Measurements from ENCODE around the gene SLC9A5. TPM values are rescaled to one million over a fixed set of nuclear protein-coding genes. Genes with fewer than 3 reads are reported as not detected.

The SLC9A5 gene
- total RNA-seq, 1 donor from 2014 or later = 0.84 TPM

DNA sequence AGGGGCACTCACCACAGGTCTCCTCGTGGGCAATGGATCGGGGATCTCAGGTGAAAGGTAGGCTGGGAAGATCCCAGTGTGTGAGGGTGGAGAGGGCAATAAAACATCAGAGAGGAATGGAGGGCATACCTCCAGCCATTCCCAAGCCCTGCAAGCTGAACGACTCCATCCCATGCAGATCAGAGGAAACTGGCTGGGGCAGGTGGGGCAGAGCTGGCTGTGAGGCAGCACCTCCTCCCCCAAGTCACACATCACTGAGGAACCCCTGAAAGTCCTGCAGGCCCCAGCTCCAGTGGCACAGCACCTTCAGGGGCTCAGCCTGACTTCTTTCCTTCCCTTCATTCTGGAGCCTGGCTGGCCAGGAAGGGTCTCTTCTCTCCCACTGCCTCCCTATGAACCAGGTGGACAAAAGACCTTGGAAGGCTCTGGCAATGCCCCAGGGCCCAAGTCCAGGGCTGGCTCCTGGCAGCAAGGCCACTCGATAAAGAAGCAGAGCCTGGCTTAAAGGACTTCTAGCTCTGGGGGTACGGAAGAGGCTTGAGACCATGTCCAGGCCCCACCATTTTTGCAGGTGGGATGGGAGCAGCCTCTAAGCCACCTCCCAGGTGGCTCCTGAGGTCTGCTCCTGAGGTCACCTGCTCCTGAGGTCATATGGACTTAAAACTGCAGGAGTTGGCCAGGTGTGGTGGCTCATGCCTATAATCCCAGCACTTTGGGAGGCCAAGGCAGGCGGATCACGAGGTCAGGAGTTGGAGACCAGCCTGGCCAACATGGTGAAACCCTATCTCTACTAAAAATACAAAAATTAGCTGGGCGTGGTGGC, 35.4 kb upstream of the SLC9A5 start:
- ATAC-seq (no peak), DNase-seq (ENCODE audit: missing footprints) (peak; percentile 18)
- intact Hi-C loops (cut with DNase I) = no loop called here

DNA sequence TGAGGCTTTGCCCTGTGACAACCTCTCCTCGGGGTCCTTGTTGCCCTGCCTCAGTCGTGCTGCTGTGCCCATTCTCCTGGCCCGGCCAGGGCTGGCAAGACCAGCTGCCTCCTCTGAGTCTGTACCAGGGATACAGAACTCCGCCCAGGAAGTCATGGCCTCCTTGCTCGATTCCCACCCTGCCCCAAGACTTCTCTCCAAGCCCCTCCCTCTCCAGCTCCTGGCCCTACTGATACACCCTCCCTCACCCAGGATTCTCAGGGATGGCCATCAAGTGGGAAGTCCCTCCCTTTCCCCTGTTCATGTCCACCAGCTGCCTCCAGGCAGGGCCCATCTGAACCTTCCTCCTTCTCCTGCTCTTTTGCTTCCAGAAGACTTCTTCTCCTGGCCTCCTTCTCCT, 33.1 kb upstream of the SLC9A5 start:
- DNase-seq (ENCODE audit: missing footprints) (peak; percentile 16), ATAC-seq (no peak)
- intact Hi-C loops (cut with DNase I) = no loop called here

DNA sequence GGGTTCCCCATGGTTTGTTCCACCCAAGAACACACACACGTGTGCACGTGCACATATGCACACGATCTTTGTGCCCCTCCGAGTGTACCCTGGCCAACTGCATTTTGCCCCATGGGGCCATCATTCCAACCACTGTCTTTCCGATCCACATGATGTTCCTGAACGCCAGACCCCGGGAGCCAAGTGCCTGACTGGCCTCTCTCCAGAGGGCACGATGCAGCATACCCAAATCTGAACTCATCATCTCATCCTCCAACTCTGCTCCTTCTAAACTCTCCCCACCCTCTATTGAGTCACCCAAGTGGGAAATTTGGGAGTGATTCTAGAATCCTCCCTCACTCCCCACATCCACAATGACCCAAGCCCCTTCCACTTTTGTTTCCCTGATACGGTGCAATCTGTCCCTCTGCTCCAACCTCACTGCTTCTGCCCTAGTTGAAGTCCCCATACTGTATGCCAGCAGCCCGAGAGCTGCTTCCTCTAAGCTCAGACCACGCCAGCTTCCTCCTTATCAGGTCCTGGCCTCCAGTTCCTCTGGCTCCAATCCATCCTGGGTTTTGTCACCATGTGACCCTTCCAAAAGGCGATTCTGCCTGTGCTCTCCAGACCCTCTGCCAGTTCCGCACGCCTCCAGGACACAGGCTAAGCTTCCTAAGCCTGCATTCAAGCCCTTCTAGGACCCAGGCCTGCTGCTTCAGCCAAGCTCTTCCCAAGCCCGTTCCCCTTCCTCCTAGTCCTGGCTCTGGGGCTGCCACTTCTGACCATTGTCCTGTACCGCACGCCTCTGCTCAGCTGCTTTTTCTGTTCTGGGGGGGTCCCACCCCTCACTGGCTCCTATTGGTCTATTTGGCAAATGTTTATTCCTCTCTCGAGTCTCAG, 31.9 kb upstream of the SLC9A5 start:
- peak; percentile 76 for DNase-seq (ENCODE audit: missing footprints)
- intact Hi-C loops (cut with DNase I) = no loop called here
- peak; percentile 89 for ATAC-seq

DNA sequence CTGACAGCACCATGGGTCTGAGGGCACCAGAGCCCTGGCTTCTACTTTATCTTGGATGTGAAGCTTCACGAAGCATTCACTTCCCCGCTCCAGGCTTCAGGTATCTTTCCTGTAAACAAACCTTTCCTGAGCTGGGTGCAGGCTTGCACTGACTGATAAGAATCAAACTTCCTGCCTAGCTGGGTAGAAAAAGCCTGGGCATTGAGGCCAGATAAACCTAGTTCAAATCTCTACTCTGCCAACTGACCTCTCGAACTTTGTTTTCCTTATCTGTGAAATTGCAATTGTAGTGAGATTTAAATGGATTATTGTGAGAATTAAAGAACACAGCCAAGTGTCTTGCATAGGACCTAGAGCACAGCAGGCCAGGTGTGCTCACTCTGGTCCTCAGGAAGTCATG, 24.8 kb upstream of the SLC9A5 start:
- DNase-seq (ENCODE audit: missing footprints) (peak; percentile 17), ATAC-seq (no peak)
- intact Hi-C loops (cut with DNase I) = no loop called here

DNA sequence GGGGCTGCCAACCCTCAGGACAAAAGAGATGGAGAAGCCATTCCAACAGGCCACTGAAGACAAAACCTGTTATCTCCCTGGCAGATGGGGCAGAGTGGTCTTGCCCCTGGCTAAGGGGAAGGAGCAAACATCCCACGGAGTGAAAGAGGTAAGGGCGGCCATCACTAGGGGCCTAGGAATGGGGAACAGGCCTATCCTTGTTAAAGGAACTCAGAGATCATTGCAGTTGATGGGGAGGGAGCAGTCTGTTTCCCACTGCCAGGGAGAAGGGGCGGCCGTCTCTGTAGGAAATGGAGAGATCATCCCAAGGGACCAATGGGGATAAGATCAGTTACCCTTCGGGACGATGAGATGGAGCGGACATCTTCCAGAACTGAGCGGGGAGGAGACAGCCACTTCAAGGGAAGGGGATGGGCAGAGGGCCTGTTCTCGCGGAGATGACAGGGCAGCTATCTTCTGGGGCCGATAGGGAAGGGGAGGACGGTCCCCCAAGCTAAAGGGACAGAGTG, 22.4 kb upstream of the SLC9A5 start:
- peak; percentile 3 for ATAC-seq
- DNase-seq (ENCODE audit: missing footprints) = no peak
- intact Hi-C loops (cut with DNase I) = no loop called here

DNA sequence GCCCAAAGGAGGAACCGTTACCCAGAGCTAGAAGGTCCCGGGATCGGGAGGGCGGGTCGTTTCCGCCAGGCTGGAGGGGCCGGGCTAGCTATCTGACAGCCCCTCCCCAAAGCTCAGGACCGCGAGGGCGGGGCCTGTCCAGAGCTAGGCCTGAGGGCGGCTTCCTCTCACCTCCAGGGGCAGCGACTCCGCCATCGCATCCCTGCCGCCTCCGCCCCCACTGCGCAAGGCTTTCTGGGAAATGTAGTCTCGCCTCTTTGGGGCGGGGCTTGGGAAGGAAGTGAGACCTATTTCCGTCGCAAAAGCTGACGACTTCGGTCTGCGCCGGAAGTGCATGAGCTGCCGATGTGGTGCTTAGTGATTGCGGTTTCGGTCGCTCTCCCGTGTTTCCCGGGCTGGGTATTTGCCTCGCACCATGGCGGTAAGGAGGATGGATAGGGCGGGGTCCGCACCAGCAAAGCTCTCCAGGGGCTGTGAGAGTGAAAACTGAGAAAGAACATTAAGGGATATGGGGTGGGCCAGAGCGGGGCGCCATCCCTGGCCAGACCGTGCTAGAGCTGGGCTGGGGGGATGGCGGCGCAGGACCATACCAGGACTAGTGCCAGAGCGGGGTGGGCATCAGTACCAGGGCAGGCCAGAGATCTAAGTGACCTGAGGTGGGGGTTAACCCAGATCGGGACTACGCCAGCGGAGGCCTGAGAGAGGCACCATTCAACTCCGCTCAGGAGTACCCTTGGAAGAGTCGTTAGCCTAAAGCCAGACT, 21.8 kb upstream of the SLC9A5 start, which contains the start of gene TMEM208:
Gene TMEM208 (plus strand): TSS at position 327 of the 763 bp plus-strand sequence. CDS start 89 bp downstream, at position 416.
- ATAC-seq = peak; percentile 97

DNA sequence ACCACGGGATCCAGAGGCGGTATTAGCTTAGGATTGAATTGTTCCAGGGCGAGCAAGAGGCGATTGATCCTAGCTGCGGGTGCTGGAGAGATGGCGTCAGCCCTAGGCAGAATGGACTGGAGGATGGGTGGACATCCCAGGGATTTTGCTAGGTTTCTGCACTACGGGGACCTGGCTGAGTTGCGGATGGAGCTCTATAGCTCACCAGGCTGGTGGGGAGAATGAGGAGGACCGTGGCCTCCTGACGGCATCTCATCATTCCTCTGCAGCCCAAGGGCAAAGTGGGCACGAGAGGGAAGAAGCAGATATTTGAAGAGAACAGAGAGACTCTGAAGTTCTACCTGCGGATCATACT, 21.2 kb upstream of the SLC9A5 start:
- intact Hi-C loops (cut with DNase I) = loop anchor here (1.0 kb wide), 2 partner anchors 17 to 35 kb away; partner anchors contain the start of gene E2F4

More for the DNA sequence above, 21.8 kb upstream of the SLC9A5 start, which contains the start of gene TMEM208:
- peak; percentile 99 for DNase-seq (ENCODE audit: missing footprints)
- intact Hi-C loops (cut with DNase I) = loop anchor here (1.0 kb wide), 2 partner anchors 17 to 35 kb away; partner anchors contain the start of gene E2F4

DNA sequence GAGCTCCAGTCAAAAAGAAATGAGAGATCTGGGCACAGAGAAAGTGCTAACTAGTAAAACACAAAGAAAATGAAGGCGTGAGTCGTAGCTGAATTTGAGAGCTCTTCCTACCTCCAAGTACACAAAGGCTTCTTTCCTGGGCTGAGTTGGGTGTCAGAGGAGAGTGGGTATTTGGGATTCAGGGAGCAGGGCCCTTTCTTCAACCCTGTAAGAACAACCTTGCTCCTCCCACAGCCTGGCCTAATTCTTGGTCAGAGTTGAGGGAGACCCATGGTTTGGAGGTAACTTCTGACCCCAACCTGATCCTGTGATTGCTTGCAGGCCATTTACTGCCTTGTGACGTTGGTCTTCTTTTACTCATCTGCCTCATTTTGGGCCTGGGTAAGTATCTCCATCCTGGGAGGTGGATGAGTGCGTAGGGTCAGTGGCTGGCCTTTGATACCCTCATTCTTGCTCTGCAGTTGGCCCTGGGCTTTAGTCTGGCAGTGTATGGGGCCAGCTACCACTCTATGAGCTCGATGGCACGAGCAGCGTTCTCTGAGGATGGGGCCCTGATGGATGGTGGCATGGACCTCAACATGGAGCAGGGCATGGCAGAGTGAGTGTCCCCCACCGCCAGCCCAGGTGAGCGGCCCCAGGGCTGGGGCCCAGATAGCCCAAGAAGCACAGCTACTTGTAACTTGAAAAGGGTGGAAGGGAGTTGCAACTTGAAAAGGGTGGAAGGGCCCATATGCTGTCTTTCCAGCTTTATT, 20.6 kb upstream of the SLC9A5 start:
- DNase-seq (ENCODE audit: missing footprints) (peak; percentile 58), ATAC-seq (no peak)
- intact Hi-C loops (cut with DNase I) = no loop called here

More for the DNA sequence above, 21.2 kb upstream of the SLC9A5 start:
- DNase-seq (ENCODE audit: missing footprints) (peak; percentile 51), ATAC-seq (no peak)

DNA sequence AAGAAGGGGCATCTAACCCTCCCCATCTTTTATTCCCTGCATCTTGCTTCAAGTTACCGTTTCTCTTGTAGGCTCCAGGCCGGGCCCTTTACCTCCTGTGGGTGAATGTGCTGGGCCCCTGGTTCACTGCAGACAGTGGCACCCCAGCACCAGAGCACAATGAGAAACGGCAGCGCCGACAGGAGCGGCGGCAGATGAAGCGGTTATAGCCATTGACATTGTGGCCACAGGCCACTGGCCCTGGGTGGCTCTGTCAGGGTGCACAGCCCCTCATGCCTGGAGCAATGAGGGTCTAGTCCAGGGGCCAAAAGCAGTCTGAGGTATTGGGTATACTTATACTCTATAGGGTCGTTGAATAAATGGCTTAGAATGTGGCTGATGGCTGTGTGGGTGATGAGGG, 19.9 kb upstream of the SLC9A5 start:
- intact Hi-C loops (cut with DNase I) = no loop called here
- DNase-seq (ENCODE audit: missing footprints) = peak; percentile 21

DNA sequence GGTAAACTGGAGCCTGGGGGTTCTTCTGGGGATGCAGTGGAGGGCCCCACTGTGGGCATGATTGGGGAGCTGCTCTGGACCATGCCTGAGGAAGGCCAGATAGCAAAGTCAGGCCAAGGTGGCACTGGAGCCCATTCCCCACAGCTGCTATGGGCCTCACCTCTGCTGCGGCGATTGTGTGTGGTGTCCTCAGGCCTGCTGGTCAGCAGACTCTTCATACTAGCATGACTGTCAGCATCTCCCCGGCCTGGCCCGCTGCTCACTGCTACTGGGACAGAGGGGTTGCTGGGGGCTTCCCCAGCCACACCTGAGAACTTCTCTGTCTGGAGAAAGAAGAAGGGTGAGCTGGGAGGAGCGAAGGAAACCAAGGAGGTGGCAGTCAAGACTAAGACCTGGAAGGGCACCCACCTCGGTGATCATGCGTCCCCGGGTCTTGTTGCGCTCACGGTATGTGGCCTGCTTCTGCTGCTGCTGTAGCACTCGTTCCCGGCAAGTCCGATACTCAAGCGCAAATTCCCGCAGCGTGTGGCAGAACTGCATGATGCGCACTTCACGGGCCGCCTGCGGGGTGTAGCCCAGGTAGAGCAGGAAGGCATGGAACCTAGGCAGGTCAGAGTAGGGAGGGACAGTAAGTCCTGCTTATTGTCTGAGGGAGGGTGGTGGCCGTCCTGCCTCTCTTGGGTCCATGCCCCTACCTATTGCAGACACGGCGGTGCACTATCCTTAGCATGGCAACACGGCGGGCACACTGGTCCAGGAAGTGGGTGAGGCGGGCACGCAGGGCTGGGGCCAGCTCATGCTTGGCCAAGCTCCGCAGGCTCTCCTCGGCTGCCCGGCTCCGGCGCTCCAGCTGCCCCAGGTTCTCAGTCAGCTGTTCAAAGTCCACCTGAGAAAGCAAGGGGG, 18.6 kb upstream of the SLC9A5 start:
- intact Hi-C loops (cut with DNase I) = no loop called here
- DNase-seq (ENCODE audit: missing footprints) (peak; percentile 60), ATAC-seq (no peak)

More for the DNA sequence above, 19.9 kb upstream of the SLC9A5 start:
- ATAC-seq = no peak

DNA sequence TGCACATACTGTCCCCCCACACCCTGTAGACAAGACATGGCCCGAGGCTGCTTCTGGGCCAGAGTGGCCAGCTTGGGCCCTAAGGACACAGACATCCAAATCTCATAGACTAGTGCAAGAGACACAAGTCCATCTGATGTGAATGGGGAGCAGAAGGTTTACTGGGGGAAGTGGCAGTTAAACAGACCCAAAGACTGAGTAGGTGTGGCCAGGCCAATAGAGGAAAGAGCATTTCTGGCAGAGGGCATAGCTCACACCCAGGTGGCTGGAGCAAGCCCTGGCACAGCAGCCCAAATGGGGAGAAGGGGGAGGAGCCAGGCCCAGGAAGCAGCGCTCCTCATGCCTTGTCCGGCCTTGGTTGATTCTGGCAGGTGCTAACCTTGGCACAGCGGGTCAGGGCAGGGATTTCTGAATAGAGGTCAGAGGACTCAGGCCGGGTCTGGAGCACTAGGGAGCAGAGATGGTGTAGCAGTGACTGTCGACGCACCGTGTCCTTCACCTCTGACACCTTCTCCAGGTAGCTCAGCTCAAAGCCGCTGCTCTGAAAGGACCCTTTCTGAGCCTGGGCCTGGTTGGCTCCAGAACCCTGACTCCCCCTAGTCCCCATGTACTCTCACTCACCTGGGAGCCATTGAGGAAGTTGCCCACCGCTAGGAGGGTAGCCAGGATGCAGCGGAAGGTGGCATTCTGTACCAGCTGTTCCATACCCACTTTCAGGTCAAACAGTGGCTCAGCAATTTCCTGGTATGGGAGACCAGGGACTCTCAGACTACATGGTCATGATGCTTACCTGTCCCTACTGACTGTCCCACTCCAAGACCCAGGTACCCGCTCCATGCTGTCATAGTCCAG, 17.7 kb upstream of the SLC9A5 start:
- intact Hi-C loops (cut with DNase I) = no loop called here
- no peak for ATAC-seq
- peak; percentile 16 for DNase-seq (ENCODE audit: missing footprints)

DNA sequence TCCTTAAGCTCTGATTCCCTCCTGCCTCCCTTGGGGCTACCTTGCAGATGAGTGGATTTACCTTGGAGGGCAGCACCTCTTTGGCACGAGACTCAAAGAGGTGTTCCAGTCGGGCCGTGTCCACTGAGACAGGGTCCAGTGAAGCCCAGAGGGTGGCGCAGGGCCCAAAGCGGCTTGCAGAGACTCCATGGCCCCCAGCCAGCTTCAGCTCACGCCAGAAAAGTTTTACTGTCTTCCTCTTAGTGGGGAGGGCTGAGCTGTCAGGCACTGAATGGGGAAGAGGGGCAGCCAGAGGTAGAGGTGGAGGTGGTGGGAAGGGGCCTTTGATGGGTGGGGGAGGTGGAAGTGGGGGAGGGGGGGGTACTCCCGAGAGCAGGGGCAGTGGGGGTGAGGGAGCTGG, 15.2 kb upstream of the SLC9A5 start:
- ATAC-seq (no peak), DNase-seq (ENCODE audit: missing footprints) (peak; percentile 37)
- intact Hi-C loops (cut with DNase I) = no loop called here

DNA sequence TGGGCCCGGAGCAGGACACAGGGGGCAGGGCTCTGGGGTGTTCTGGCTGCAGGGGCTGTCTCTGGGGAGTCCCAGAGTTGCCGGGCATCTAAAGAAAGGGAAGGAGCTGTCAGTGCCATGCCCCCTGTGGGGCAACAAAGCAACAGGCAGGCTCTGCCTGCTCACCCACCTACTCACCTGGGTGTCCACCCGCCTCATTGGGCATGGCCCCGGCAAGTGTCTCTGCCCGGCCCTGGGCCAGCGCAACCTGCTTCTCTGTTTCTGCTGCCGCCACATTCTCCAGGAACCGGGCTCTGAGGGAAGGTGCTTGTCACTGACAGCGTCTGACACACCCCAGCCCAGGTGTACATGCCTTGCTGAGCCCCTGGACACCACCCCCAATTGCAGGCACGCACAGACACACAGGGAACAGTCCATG, 14.6 kb upstream of the SLC9A5 start:
- DNase-seq (ENCODE audit: missing footprints) (peak; percentile 11), ATAC-seq (no peak)
- intact Hi-C loops (cut with DNase I) = no loop called here

DNA sequence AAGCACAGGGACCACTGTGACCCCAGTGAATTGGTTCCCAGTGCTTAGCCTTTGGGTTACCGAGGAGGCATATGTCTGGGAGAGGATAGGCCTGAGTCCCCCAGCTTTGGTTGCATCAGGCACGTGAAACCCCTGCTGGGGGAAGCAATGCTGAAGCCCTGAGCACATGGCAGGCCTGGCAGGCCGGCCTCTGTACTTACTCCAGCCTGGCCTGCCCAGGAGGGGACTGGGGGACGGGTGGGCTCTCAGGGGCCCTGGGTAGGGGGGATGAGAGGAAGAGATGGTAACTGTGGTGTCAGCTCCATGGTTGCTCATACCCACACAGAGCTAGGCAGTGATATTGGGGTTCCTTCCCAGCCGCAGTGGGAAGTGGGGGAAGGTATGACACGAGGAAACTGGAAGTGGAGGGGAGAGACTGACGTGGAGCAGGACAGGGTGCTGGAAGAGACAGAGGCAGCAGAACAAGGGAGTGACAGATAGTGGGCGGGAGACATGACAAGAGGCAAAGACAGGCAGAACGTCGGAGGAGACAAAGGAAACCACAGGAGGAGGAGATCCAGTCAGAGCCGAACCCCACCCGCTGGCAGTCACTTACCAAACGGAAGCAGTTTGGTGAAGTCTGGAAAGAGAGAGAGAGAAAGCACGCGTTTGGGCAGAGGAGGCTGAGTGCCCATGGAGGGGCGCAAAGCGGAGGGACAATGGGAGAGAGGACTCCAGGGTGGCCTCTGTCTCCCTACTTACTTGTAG, 12.8 kb upstream of the SLC9A5 start:
- ATAC-seq = no peak
- peak; percentile 32 for DNase-seq (ENCODE audit: missing footprints)
- intact Hi-C loops (cut with DNase I) = no loop called here

DNA sequence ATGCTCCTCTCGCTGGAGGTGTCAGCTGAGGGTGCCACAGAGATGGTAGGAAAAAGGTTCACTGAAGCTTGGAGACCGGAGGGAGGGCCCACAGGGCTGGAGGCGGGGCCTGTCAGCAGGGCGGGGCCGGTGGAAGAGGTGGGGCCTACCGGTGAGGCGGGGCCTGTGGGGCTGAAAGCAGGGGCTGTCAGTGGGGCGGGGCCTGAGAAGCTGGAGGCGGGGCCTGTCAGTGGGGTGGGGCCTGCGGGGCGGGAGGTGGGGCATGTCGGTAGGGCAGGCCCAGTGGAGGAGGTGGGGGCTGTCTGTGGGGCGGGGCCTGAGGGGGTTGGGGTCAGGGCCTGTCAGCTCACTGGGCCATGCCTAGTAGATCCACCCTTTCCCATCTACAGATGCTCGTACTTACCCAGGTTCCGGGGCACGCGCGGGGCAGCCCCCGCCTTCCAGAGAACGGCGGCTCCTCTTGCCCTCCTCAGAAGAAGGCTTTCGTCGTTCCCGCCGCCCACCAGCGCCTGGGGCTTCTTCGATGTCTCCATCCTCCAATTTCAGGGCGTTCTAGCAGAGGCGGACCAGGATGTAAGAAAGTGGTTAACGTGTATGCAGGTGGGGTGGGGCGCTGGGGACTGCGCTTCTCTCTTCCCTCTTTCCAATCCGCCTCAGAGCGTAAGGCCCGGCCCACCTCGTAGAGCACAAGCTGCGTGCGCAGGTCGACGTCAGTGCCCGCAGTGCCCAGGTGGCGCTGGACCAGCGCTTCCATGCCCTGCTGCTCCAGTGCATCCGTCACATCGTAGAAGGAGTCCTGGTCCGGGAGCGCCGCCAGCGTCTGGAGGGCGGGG, 12.0 kb upstream of the SLC9A5 start:
- no peak for ATAC-seq
- intact Hi-C loops (cut with DNase I) = no loop called here
- DNase-seq (ENCODE audit: missing footprints) = peak; percentile 58
